Kidney glomerular epithelial cell (primary cell): Measurements from ENCODE around the gene SCAMP5.

Experiments used
- DNase-seq: peaks from one replicate; lab custom pipeline; 2025; lab: John Stamatoyannopoulos, UW

Gene SCAMP5

GRCh38 chr15:74977599-74977998 lies 17.8 kb upstream of the SCAMP5 start:
- DNase-seq = no peak

- no peak for DNase-seq
These were observed 17.3 kb upstream of the SCAMP5 start for GRCh38 chr15:74978077-74978476.

GRCh38 chr15:74978503-74978902 lies 16.9 kb upstream of the SCAMP5 start:
- peak; percentile 32 for DNase-seq

- no peak for DNase-seq
These were observed 13.2 kb upstream of the SCAMP5 start for GRCh38 chr15:74982183-74982582.

- DNase-seq = no peak
These were observed 11.6 kb upstream of the SCAMP5 start for GRCh38 chr15:74983725-74984231.

GRCh38 chr15:74988007-74988800 lies 7.2 kb upstream of the SCAMP5 start:
- peak; percentile 6 for DNase-seq

GRCh38 chr15:74989527-74989926 lies 5.8 kb upstream of the SCAMP5 start:
- DNase-seq = no peak

GRCh38 chr15:74992619-74993018 lies 2.7 kb upstream of the SCAMP5 start:
- DNase-seq = no peak

- DNase-seq = no peak
These were observed 1.1 kb upstream of the SCAMP5 start for GRCh38 chr15:74994236-74994635.

- DNase-seq = no peak
These were observed 678 bp upstream of the SCAMP5 start for GRCh38 chr15:74994685-74995084.

- DNase-seq = no peak
These were observed 709 bp downstream of the SCAMP5 start for GRCh38 chr15:74995779-74996765.

GRCh38 chr15:74997141-74997540 lies 1.8 kb downstream of the SCAMP5 start:
- DNase-seq = no peak

- DNase-seq = no peak
These were observed 2.2 kb downstream of the SCAMP5 start for GRCh38 chr15:74997543-74997942.

GRCh38 chr15:75001310-75001709 lies 5.9 kb downstream of the SCAMP5 start:
- no peak for DNase-seq

- no peak for DNase-seq
These were observed 7.0 kb downstream of the SCAMP5 start for GRCh38 chr15:75002398-75002797.

- no peak for DNase-seq
These were observed 11.9 kb downstream of the SCAMP5 start for GRCh38 chr15:75007216-75007615.

GRCh38 chr15:75008221-75008625 lies 12.9 kb downstream of the SCAMP5 start:
- no peak for DNase-seq

GRCh38 chr15:75008629-75009326 lies 13.4 kb downstream of the SCAMP5 start:
- no peak for DNase-seq

GRCh38 chr15:75016431-75016830 lies 21.1 kb downstream of the SCAMP5 start:
- DNase-seq = no peak

- no peak for DNase-seq
These were observed 24.6 kb downstream of the SCAMP5 start for GRCh38 chr15:75019916-75020315.

- DNase-seq = no peak
These were observed 26.0 kb downstream of the SCAMP5 start for GRCh38 chr15:75021341-75021740.

GRCh38 chr15:75022783-75023180 lies 27.4 kb downstream of the SCAMP5 start:
- DNase-seq = no peak
